Gastrocnemius medialis (tissue), 4 donors: ENCODE data around the gene CTXN1.

Experiments used
- CTCF ChIP-seq, 5 experiments: fragments of 450-650 bp in 3 of 5; fragments of 200-600 bp in 2 of 5; sonication (generic) in 2 of 5; IDR thresholded peaks in 4 of 5; conservative IDR thresholded peaks in 1 of 5; 1 replicate in 4 of 5; 2 replicates in 1 of 5; pipeline ENCODE4 v1.5.1; 2016 to 2019; ENCODE audit warnings: antibody characterized with exemption in 5 of 5, mild to moderate bottlenecking in 3 of 5, moderate library complexity in 3 of 5
- POLR2A ChIP-seq, 2 donors: fragments of 450-650 bp; IDR thresholded peaks; one replicate each; pipeline ENCODE4 v1.6.1; 2017; ENCODE audit warnings: antibody characterized with exemption in 2 of 2, mild to moderate bottlenecking in 2 of 2, moderate library complexity in 2 of 2

- TF ChIP-seq CTCF (IDR thresholded peaks at IDR 0.05 in 4 of 5, conservative IDR thresholded peaks at IDR 0.05 in 1 of 5) (no peak), POLR2A (IDR thresholded peaks at IDR 0.05) (no peak)
These were observed 46.1 kb downstream of the CTXN1 start for GRCh38 chr19:7879836-7880235.
